PC-3 (cell line): Measurements from ENCODE around the gene MAEA. TPM values are rescaled to one million over a fixed set of nuclear protein-coding genes. Genes with fewer than 3 reads are reported as not detected.

Experiments used
- ATAC-seq: fragments of 200-7000 bp; cut with Tn5 transposase; 2 replicates; pipeline ENCODE4 v1.9.1; 2020; ENCODE audit warnings: mild to moderate bottlenecking, moderate library complexity
- BruUV-seq: library from RNA; stranded (reverse); fragments of 400-500 nt; replicated peaks from 2 replicates; lab custom pipeline; 2021; lab: Mats Ljungman, UMichigan
- CTCF ChIA-PET: fragments of 300-600 bp; sonication (Branson Sonifier 250); formaldehyde crosslinking; loops from one replicate; lab custom pipeline; 2022; ENCODE audit warnings: antibody characterized with exemption; lab: Charles Lee
- POLR2A ChIA-PET: fragments of 300-600 bp; sonication (Branson Sonifier 250); formaldehyde crosslinking; loops from one replicate; lab custom pipeline; 2022; ENCODE audit warnings: antibody characterized with exemption; ENCODE audit not compliant: unreplicated experiment; lab: Charles Lee
- DNase-seq: peaks from one replicate; pipeline ENCODE4 v3.0.0-alpha.2; 2015
- H2AFZ ChIP-seq: fragments of 300-600 bp; sonication (generic); 2 replicates; pipeline ENCODE4 v1.6.0; 2016; ENCODE audit warnings: antibody characterized with exemption, low read length
- H3F3A ChIP-seq: fragments of 300-600 bp; sonication (generic); one replicate; pipeline ENCODE4 v1.6.0; 2017; ENCODE audit warnings: antibody characterized with exemption, low read length, control low read depth, mild to moderate bottlenecking; ENCODE audit not compliant: unreplicated experiment
- H3K27ac ChIP-seq: fragments of 300-600 bp; sonication (generic); 2 replicates; pipeline ENCODE4 v1.5.1; 2016; ENCODE audit warnings: mild to moderate bottlenecking, low read length
- H3K27me3 ChIP-seq: fragments of 300-600 bp; sonication (generic); 2 replicates; pipeline ENCODE4 v1.6.1; 2016; ENCODE audit warnings: low read length, mixed read lengths
- H3K36me3 ChIP-seq: fragments of 300-600 bp; sonication (generic); 2 replicates; pipeline ENCODE4 v1.6.1; 2016; ENCODE audit warnings: low read depth, mixed run types, low read length, mixed read lengths
- H3K4me1 ChIP-seq: fragments of 300-600 bp; sonication (generic); 2 replicates; pipeline ENCODE4 v1.5.1; 2016; ENCODE audit warnings: low read length; ENCODE audit not compliant: insufficient read depth
- H3K4me2 ChIP-seq: fragments of 300-600 bp; sonication (generic); 2 replicates; pipeline ENCODE4 v1.6.0; 2016; ENCODE audit warnings: low read length
- H3K4me3 ChIP-seq: fragments of 300-600 bp; sonication (generic); 2 replicates; pipeline ENCODE4 v1.5.1; 2016; ENCODE audit warnings: mild to moderate bottlenecking, low read length, mixed read lengths
- H3K79me2 ChIP-seq: fragments of 300-600 bp; sonication (generic); 2 replicates; pipeline ENCODE4 v1.6.1; 2017; ENCODE audit warnings: low read length, mixed read lengths
- H3K9ac ChIP-seq: fragments of 300-600 bp; sonication (generic); 2 replicates; pipeline ENCODE4 v1.6.0; 2016; ENCODE audit warnings: mild to moderate bottlenecking, low read length
- H3K9me2 ChIP-seq: fragments of 300-600 bp; sonication (generic); replicated peaks from 2 replicates; pipeline ENCODE4 v1.6.1; 2016; ENCODE audit warnings: mixed run types, low read length, mixed read lengths
- H3K9me3 ChIP-seq: fragments of 300-600 bp; sonication (generic); 2 replicates; pipeline ENCODE4 v1.6.1; 2016; ENCODE audit warnings: low read length, mixed read lengths
- H4K20me1 ChIP-seq: fragments of 300-600 bp; sonication (generic); 2 replicates; pipeline ENCODE4 v1.6.1; 2016; ENCODE audit warnings: low read length, mixed read lengths
- CTCF ChIP-seq: fragments of 300-600 bp; sonication (generic); conservative IDR thresholded peaks from 2 replicates; pipeline ENCODE4 v1.5.1; 2017; ENCODE audit warnings: antibody characterized with exemption, low read depth, mild to moderate bottlenecking, low read length
- EZH2 ChIP-seq: fragments of 300-600 bp; sonication (generic); IDR thresholded peaks from one replicate; pipeline ENCODE4 v1.6.1; 2017; ENCODE audit warnings: antibody characterized with exemption, mild to moderate bottlenecking, low read length; ENCODE audit not compliant: unreplicated experiment
- EZH2phosphoT487 ChIP-seq: fragments of 300-600 bp; sonication (generic); IDR thresholded peaks from 2 replicates; pipeline ENCODE4 v1.6.1; 2018; ENCODE audit warnings: mild to moderate bottlenecking, antibody characterized with exemption, low read length, borderline replicate concordance
- intact Hi-C: fragments of 100-400 bp; cut with micrococcal nuclease; formaldehyde crosslinking; loops from 2 replicates; pipeline ENCODE4 v1.9.0; 2023
- total RNA-seq: library from RNA; depleted of rRNA; stranded (reverse); fragments of >200 nt; gene quantifications from 2 replicates; pipeline ENCODE4 v1.2.3, GENCODE V29; 2014

Gene MAEA
- total RNA-seq, 1 experiment from 2014 or later: 48.1 TPM

DNA sequence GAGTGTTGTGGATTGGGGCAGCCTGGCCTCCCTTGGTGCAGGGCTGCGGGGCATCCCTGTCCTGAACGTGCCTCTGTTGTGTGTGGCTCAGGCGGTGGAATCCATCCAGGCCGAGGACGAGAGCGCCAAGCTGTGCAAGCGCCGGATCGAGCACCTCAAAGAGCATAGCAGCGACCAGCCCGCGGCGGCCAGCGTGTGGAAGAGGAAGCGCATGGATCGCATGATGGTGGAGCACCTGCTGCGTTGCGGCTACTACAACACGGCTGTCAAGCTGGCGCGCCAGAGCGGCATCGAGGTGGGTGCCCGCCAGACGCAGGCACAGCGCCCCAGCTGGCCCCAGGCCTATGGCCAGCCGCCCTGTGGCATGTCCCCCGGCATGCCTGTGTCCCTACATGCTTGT, 25.6 kb downstream of the MAEA start:
- Histone ChIP-seq H3K4me1 (peaks cover 3% of the 10 kb centered on the region; the same call in 1 of the 2 replicates), H3K4me3 (no peak overlapping the region), H3K36me3 (peaks cover 3% of the 10 kb centered on the region), H3K4me2 (no peak overlapping the region), H3K27me3 (no peaks in the 10 kb centered on the region), H3K9ac (no peak overlapping the region), H3K27ac (no peak overlapping the region), H3F3A (no peaks in the 10 kb centered on the region), H3K79me2 (peaks cover 15% of the 10 kb centered on the region), H3K9me3 (no peaks in the 10 kb centered on the region), H4K20me1 (no peaks in the 10 kb centered on the region), H3K9me2 (no peaks in the 10 kb centered on the region), H2AFZ (no peak overlapping the region)
- DNase-seq (no peak), ATAC-seq (no peak)
- ChIA-PET POLR2A (no interaction called here), CTCF (no interaction called here)
- no TSS peak for BruUV-seq
- TF ChIP-seq CTCF: no peak
- no peak for TF ChIP-seq EZH2
- TF ChIP-seq EZH2phosphoT487: no peak
- intact Hi-C loops: no loop called here

GRCh38 chr4:1315836-1316536, 26.3 kb downstream of the MAEA start:
- Histone ChIP-seq H3K36me3 (peaks cover 3% of the 10 kb centered on the region), H3F3A (no peaks in the 10 kb centered on the region), H3K4me1 (peaks cover 3% of the 10 kb centered on the region; the same call in 1 of the 2 replicates), H3K9ac (no peak overlapping the region), H3K9me2 (no peaks in the 10 kb centered on the region), H4K20me1 (no peaks in the 10 kb centered on the region), H3K4me2 (no peak overlapping the region), H3K9me3 (no peaks in the 10 kb centered on the region), H3K27ac (no peak overlapping the region), H3K27me3 (no peaks in the 10 kb centered on the region), H3K4me3 (no peak overlapping the region), H3K79me2 (peaks cover 8% of the 10 kb centered on the region), H2AFZ (no peak overlapping the region)
- no TSS peak for BruUV-seq
- POLR2A ChIA-PET: no interaction called here
- DNase-seq: no peak
- CTCF ChIA-PET: no interaction called here
- intact Hi-C loops: no loop called here
- no peak for ATAC-seq
- TF ChIP-seq EZH2 (no peak), CTCF (no peak), EZH2phosphoT487 (no peak)

- no peak overlapping the region for H3K4me3 ChIP-seq
- intact Hi-C loops: no loop called here
- no peak for TF ChIP-seq EZH2phosphoT487
- no peak for TF ChIP-seq EZH2
- no peak for TF ChIP-seq CTCF
- ChIA-PET POLR2A (no interaction called here), CTCF (no interaction called here)
- DNase-seq (no peak), ATAC-seq (no peak)
- H3K9me2 ChIP-seq: no peaks in the 10 kb centered on the region
- H3K27me3 ChIP-seq: no peaks in the 10 kb centered on the region
- peaks cover 3% of the 10 kb centered on the region; the same call in 1 of the 2 replicates for H3K4me1 ChIP-seq
- H3K4me2 ChIP-seq: no peak overlapping the region
- BruUV-seq: no TSS peak
- no peak overlapping the region for H3K27ac ChIP-seq
- H3K9me3 ChIP-seq: no peaks in the 10 kb centered on the region
- no peaks in the 10 kb centered on the region for H4K20me1 ChIP-seq
- no peak overlapping the region for H2AFZ ChIP-seq
- no peaks in the 10 kb centered on the region for H3F3A ChIP-seq
- no peak overlapping the region for H3K9ac ChIP-seq
- peaks cover 3% of the 10 kb centered on the region for H3K36me3 ChIP-seq
- peaks cover 2% of the 10 kb centered on the region for H3K79me2 ChIP-seq
Observed at GRCh38 chr4:1316537-1317168, 27.0 kb downstream of the MAEA start.
